GM12873 (cell line): ENCODE results near the gene PIPOX.

ENCODE experiments used
- TF ChIP-seq, protein P1 (sequence below): IDR thresholded peaks from 2 replicates; pipeline ENCODE4 v1.5.1; 2012; ENCODE audit warnings: low read depth, mild to moderate bottlenecking, moderate library complexity, low read length, control low read depth; ENCODE audit not compliant: insufficient read depth; ENCODE audit errors: missing control alignments

Gene PIPOX

DNA sequence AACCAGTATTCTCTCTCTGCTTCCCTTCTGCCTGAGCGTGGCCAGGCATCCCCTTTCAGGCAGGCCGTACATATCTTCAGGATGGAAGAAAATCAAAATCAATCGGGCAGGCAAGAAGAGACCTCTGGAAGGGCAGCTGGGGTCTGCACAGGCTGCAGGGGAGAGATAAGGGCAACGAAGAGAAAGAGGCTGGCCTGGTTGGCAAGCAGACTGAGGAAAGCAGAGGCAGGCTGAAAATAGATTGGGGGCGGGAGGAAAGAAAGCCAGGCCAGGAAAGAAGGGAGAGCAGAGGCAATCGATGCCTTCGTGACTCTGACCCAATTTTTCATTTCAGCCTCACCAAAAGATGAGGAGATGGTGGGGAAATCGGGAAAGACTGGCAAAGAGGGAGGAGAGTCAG is 18.1 kb downstream of the PIPOX start:
- TF ChIP-seq, protein P1, sequence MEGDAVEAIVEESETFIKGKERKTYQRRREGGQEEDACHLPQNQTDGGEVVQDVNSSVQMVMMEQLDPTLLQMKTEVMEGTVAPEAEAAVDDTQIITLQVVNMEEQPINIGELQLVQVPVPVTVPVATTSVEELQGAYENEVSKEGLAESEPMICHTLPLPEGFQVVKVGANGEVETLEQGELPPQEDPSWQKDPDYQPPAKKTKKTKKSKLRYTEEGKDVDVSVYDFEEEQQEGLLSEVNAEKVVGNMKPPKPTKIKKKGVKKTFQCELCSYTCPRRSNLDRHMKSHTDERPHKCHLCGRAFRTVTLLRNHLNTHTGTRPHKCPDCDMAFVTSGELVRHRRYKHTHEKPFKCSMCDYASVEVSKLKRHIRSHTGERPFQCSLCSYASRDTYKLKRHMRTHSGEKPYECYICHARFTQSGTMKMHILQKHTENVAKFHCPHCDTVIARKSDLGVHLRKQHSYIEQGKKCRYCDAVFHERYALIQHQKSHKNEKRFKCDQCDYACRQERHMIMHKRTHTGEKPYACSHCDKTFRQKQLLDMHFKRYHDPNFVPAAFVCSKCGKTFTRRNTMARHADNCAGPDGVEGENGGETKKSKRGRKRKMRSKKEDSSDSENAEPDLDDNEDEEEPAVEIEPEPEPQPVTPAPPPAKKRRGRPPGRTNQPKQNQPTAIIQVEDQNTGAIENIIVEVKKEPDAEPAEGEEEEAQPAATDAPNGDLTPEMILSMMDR: no peak

DNA sequence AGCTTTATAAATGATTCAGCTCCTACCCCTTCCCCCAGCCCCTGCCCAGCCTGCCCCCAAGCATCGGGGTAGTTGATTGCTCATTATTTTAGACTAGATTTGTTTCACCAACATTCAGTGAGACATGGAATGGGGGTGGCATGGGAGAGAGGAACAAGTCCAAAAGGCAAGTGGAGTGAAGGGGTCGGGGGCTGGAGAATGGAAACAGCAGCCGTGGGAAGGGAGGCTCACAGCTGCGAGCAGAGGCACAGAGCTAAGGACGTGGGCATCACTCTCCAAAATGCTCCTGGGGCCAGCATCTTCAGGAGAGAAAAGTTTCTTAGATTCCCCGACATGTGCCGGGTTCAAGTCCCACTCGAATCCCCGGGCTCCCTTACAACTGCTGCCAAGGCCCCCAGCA is 19.3 kb downstream of the PIPOX start:
- TF ChIP-seq, protein P1: no peak

DNA sequence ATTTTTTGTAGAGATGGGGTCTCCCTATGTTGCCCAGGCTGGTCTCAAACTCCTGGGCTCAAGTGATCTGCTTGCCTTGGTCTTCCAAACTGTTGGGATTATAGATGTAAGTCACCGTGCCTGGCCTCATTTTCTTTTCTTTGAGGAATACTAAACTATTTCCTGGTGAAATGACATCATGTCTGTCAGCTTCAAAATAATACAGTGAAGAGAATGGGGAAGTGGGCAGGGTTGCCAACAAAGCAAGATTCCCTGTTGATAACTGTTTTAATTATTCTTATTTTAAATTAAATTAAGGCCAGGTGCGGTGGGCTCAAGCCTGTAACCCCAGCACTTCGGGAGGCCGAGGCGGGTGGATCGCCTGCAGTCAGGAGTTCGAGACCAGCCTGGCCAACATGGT is 21.1 kb downstream of the PIPOX start:
- TF ChIP-seq, protein P1: no peak

DNA sequence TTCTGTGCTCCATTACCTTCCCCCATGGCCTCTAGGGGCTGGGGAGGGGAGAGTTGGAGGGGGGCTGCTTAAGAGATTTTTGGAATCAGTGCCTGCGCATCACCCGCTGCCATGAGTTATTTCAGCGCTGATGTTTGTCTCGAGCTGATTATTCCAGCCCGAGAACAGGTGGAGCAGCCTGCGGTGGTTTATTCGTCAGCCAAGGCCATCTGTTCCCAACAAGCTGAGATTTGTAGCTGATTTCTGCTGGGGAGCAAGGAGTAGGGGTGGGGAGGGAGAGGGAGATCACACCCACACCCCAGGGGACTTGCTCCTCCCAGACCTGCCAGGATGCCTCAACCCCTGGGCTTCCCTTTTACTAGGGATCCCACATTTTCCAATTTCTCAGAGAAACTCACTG is 23.1 kb downstream of the PIPOX start:
- TF ChIP-seq, protein P1: no peak

DNA sequence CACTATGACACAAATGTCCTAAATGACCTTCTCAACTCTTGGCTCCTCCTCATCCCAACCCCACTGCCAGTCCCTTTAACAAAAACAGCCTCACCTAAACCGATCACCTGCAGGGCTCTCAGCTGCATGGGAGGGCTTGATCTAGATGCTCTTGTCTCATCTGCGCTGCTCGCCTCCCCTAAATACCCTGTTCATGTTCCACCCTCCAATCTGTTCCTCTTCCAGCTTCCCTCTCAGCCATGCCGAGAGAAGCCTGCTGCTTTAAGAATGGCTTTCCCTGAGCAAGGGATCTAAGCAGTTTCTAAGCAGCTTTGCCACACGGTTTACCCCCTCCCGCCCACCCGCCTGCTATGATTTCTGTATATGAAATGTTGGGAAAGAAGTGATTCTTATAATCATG is 23.7 kb downstream of the PIPOX start:
- TF ChIP-seq, protein P1: no peak

DNA sequence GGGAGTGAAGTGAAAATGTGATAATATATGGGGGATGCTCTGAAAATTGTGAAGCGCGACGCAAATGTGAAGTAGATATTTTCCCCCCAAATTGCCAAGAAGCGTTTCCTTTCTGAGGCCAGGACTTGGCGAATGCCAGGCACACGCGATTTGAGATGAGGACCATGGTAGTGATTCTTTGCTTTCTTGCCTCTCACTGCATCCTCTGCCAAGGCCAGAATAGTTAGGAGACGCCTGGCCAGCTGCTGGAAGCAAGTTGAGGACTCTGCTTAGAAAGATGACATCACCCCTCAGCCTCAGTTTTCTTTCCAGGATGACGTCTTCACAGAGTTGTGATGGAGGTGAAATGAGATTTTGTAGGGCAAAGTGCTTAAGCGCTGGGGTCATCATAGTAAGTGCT is 25.9 kb downstream of the PIPOX start:
- TF ChIP-seq, protein P1: no peak

DNA sequence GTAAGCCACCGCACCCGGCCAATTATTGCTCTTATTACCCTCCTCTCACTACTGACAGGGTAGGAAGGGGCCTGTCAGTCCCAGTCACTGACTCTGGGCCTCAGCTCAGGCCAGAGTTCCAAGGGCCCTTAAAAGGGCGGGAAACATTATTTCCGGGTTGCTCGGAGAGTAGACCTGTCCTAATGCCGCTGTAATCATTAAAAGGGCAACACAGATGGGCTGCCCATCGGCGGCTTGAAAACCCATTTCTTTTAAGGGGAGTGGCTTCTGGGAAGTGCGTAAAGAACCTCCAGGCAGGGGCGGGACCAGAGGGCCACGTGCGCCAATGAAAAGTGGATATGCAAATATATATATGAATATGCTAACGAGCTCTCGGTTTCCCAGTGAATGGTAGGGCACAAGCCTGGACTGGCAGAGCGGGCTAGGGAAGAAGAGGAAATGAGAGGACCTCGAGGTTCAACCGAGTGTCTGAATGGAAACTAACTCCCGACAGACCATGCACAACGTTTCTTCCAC is 26.6 kb downstream of the PIPOX start:
- TF ChIP-seq, protein P1: no peak
